Panc1 (cell line): ENCODE data around the gene PTPN1. TPM values are rescaled to one million over a fixed set of nuclear protein-coding genes. Genes with fewer than 3 reads are reported as not detected.

ENCODE experiments used
- ATAC-seq: fragments of 200-7000 bp; cut with Tn5 transposase; 2 replicates; pipeline ENCODE4 v1.9.1; 2020; ENCODE audit warnings: mild to moderate bottlenecking, moderate library complexity
- BruUV-seq: library from RNA; stranded (reverse); fragments of 400-500 nt; replicated peaks from 2 replicates; lab custom pipeline; 2021; lab: Mats Ljungman, UMichigan
- CTCF ChIA-PET: fragments of 300-600 bp; sonication (Branson Sonifier 250); formaldehyde crosslinking; loops from one replicate; lab custom pipeline; 2022; ENCODE audit warnings: antibody characterized with exemption; lab: Charles Lee
- POLR2A ChIA-PET: fragments of 300-600 bp; sonication (Branson Sonifier 250); formaldehyde crosslinking; loops from one replicate; lab custom pipeline; 2022; ENCODE audit warnings: antibody characterized with exemption; lab: Charles Lee
- DNase-seq: peaks from one replicate; pipeline ENCODE4 v3.0.0-alpha.2; 2010; ENCODE audit warnings: low read depth, low spot score
- H3K27ac ChIP-seq: 2 replicates; pipeline ENCODE4 v1.5.1; 2011; ENCODE audit warnings: mild to moderate bottlenecking, low read length, inconsistent platforms
- H3K27me3 ChIP-seq: fragments of 200-500 bp; sonication (Bioruptor generic); 2 replicates; pipeline ENCODE4 v1.6.0; 2014; ENCODE audit warnings: low read length, inconsistent platforms; ENCODE audit not compliant: control insufficient read depth, insufficient read depth
- H3K36me3 ChIP-seq: fragments of 200-500 bp; sonication (Bioruptor generic); 2 replicates; pipeline ENCODE4 v1.5.1; 2014; ENCODE audit warnings: inconsistent platforms, mild to moderate bottlenecking, low read length, moderate library complexity; ENCODE audit not compliant: control insufficient read depth, insufficient read depth
- H3K4me1 ChIP-seq: 2 replicates; pipeline ENCODE4 v1.5.1; 2011; ENCODE audit warnings: inconsistent platforms, mild to moderate bottlenecking, low read length, moderate library complexity; ENCODE audit not compliant: control insufficient read depth, insufficient read depth
- H3K4me3 ChIP-seq, 2 experiments: 2 replicates each; pipeline ENCODE4 v1.5.1; 2011 to 2012; ENCODE audit warnings: low read depth in 2 of 2, low read length in 2 of 2, mild to moderate bottlenecking in 2 of 2, inconsistent platforms in 1 of 2, moderate library complexity in 1 of 2
- H3K9me3 ChIP-seq: fragments of 200-500 bp; sonication (Bioruptor generic); 2 replicates; pipeline ENCODE4 v1.5.1; 2014; ENCODE audit warnings: low read depth, mild to moderate bottlenecking, inconsistent platforms, low read length, moderate library complexity; ENCODE audit not compliant: control insufficient read depth, insufficient read depth
- POLR2AphosphoS5 ChIP-seq: IDR thresholded peaks from 2 replicates; pipeline ENCODE4 v1.6.1; 2012; ENCODE audit warnings: mild to moderate bottlenecking, low read depth, low read length, moderate library complexity
- SIN3A ChIP-seq: IDR thresholded peaks from 2 replicates; pipeline ENCODE4 v1.6.1; 2012; ENCODE audit warnings: low read depth, mild to moderate bottlenecking, low read length, moderate library complexity, borderline replicate concordance; ENCODE audit not compliant: insufficient read depth
- TCF7L2 ChIP-seq: IDR thresholded peaks from 2 replicates; pipeline ENCODE4 v1.6.1; 2011; ENCODE audit warnings: mild to moderate bottlenecking, low read depth, low read length, inconsistent platforms
- in situ Hi-C: cut with HindIII; loops from 2 replicates; pipeline ENCODE4 v1.10.0; 2016; ENCODE audit warnings: low sequenced_read_pairs, low pct_unique_long_range_greater_than_20kb
- intact Hi-C: fragments of 100-400 bp; cut with micrococcal nuclease; formaldehyde crosslinking; loops from one replicate; pipeline ENCODE4 v1.10.0; 2022; ENCODE audit not compliant: unreplicated experiment
- total RNA-seq: library from RNA; stranded (reverse); gene quantifications from one replicate; pipeline ENCODE4 v1.2.1, GENCODE V29; 2021; ENCODE audit not compliant: unreplicated experiment
- TF ChIP-seq, protein P1 (sequence below): fragments of 450-650 bp; IDR thresholded peaks from 2 replicates; pipeline ENCODE4 v1.5.1; 2017; ENCODE audit warnings: mild to moderate bottlenecking
- TF ChIP-seq, protein P2 (sequence below), 2 experiments: IDR thresholded peaks; 2 replicates each; pipeline ENCODE4 v1.6.1; 2011 to 2012; ENCODE audit warnings: low read depth in 2 of 2, control low read depth in 1 of 2, low read length in 1 of 2, mild to moderate bottlenecking in 1 of 2, moderate library complexity in 1 of 2; ENCODE audit not compliant: insufficient read depth in 1 of 2

Gene PTPN1
- total RNA-seq, 1 experiment from 2014 or later: 42.2 TPM

DNA sequence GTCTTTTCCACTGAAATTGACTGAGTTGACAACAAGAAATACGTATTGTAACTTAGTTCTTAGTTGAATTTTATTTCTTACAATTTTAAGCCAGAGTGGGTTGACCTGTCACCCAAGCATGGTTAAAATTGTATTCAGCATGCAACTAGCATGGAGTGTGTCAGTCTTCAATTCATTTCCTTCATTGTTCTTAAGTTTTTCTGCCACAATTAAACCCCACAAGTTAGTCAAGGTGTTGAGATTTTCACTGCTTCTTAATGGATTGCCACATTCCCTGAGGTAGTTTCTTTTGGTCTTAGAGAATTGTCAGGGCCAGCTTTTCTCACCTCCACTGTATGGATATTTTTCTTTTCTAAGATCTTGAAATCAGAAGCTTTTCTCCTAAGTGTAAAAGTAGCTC is 2.1 kb downstream of the PTPN1 start:
- Histone ChIP-seq H3K27me3 (no peaks in the 10 kb centered on the region), H3K27ac (peak overlapping the region; percentile 75), H3K36me3 (no peaks in the 10 kb centered on the region; the same call in 1 of the 2 replicates), H3K4me1 (peaks cover 58% of the 10 kb centered on the region), H3K9me3 (no peaks in the 10 kb centered on the region), H3K4me3 (peak overlapping the region; percentile 66 to 90)
- in situ Hi-C loops: no loop called here
- TF ChIP-seq SIN3A (no peak), POLR2AphosphoS5 (no peak), TCF7L2 (no peak)
- TF ChIP-seq, protein P1, sequence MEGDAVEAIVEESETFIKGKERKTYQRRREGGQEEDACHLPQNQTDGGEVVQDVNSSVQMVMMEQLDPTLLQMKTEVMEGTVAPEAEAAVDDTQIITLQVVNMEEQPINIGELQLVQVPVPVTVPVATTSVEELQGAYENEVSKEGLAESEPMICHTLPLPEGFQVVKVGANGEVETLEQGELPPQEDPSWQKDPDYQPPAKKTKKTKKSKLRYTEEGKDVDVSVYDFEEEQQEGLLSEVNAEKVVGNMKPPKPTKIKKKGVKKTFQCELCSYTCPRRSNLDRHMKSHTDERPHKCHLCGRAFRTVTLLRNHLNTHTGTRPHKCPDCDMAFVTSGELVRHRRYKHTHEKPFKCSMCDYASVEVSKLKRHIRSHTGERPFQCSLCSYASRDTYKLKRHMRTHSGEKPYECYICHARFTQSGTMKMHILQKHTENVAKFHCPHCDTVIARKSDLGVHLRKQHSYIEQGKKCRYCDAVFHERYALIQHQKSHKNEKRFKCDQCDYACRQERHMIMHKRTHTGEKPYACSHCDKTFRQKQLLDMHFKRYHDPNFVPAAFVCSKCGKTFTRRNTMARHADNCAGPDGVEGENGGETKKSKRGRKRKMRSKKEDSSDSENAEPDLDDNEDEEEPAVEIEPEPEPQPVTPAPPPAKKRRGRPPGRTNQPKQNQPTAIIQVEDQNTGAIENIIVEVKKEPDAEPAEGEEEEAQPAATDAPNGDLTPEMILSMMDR: no peak
- TF ChIP-seq, protein P2, sequence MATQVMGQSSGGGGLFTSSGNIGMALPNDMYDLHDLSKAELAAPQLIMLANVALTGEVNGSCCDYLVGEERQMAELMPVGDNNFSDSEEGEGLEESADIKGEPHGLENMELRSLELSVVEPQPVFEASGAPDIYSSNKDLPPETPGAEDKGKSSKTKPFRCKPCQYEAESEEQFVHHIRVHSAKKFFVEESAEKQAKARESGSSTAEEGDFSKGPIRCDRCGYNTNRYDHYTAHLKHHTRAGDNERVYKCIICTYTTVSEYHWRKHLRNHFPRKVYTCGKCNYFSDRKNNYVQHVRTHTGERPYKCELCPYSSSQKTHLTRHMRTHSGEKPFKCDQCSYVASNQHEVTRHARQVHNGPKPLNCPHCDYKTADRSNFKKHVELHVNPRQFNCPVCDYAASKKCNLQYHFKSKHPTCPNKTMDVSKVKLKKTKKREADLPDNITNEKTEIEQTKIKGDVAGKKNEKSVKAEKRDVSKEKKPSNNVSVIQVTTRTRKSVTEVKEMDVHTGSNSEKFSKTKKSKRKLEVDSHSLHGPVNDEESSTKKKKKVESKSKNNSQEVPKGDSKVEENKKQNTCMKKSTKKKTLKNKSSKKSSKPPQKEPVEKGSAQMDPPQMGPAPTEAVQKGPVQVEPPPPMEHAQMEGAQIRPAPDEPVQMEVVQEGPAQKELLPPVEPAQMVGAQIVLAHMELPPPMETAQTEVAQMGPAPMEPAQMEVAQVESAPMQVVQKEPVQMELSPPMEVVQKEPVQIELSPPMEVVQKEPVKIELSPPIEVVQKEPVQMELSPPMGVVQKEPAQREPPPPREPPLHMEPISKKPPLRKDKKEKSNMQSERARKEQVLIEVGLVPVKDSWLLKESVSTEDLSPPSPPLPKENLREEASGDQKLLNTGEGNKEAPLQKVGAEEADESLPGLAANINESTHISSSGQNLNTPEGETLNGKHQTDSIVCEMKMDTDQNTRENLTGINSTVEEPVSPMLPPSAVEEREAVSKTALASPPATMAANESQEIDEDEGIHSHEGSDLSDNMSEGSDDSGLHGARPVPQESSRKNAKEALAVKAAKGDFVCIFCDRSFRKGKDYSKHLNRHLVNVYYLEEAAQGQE (IDR thresholded peaks at IDR 0.05; ENCODE audit: insufficient read depth in 1 of 2, low read depth in 2 of 2, low read length in 1 of 2): no peak
- intact Hi-C loops: loop anchor here (10.0 kb wide), 1 partner anchor 62 kb away; no protein-coding TSS in a partner anchor
- ATAC-seq (no peak), DNase-seq (no peak)
- no TSS peak for BruUV-seq
- POLR2A ChIA-PET: interaction anchor here (0.6 to 0.9 kb wide), 2 partner anchors 11 to 47 kb away, joined by 4 read pairs; no protein-coding TSS in a partner anchor
- CTCF ChIA-PET: no interaction called here

GRCh38 chr20:50513169-50514034 is 3.2 kb downstream of the PTPN1 start:
- Histone ChIP-seq H3K4me3 (peak overlapping the region; percentile 66 to 90), H3K27me3 (no peaks in the 10 kb centered on the region), H3K27ac (peak overlapping the region; percentile 75), H3K36me3 (no peaks in the 10 kb centered on the region; the same call in 1 of the 2 replicates), H3K4me1 (peaks cover 66% of the 10 kb centered on the region), H3K9me3 (no peaks in the 10 kb centered on the region)
- BruUV-seq: no TSS peak
- in situ Hi-C loops (no loop called here), intact Hi-C loops (loop anchor here (10.0 kb wide), 1 partner anchor 61 kb away; no protein-coding TSS in a partner anchor)
- POLR2A ChIA-PET: interaction anchor here (0.6 to 0.7 kb wide), 3 partner anchors 25 to 125 kb away, joined by 3 to 4 read pairs (median 3); no protein-coding TSS in a partner anchor
- CTCF ChIA-PET: no interaction called here
- DNase-seq (no peak), ATAC-seq (no peak)
- TF ChIP-seq TCF7L2 (no peak), POLR2AphosphoS5 (no peak), SIN3A (no peak)
- TF ChIP-seq, protein P1: no peak
- TF ChIP-seq, protein P2 (IDR thresholded peaks at IDR 0.05; ENCODE audit: insufficient read depth in 1 of 2, low read depth in 2 of 2, low read length in 1 of 2): no peak
